Transverse colon (tissue), 4 donors: ENCODE measurements around the gene VAMP5. TPM values are rescaled to one million over a fixed set of nuclear protein-coding genes. Genes with fewer than 3 reads are reported as not detected.

ENCODE experiments used
- DNase-seq: peaks from one replicate; pipeline ENCODE4 v3.0.0-alpha.2; 2019
- H3K27ac ChIP-seq, 4 donors: fragments of 200-600 bp; sonication (generic); 2 replicates each; pipeline ENCODE4 v1.5.1; 2016 to 2018; ENCODE audit warnings: inconsistent platforms in 4 of 4
- H3K27me3 ChIP-seq: fragments of 200-600 bp; sonication (generic); 2 replicates; pipeline ENCODE4 v1.5.1; 2017; ENCODE audit warnings: inconsistent platforms
- H3K36me3 ChIP-seq, 4 donors: fragments of 200-600 bp; sonication (generic); 2 replicates each; pipeline ENCODE4 v1.5.1; 2017 to 2019; ENCODE audit warnings: inconsistent platforms in 4 of 4
- H3K4me1 ChIP-seq, 4 donors: fragments of 200-600 bp; sonication (generic); 2 replicates each; pipeline ENCODE4 v1.5.1; 2017 to 2020; ENCODE audit warnings: inconsistent platforms in 4 of 4
- H3K4me3 ChIP-seq, 4 donors: fragments of 200-600 bp; sonication (generic); 1 replicate in 1 of 4; 2 replicates in 3 of 4; pipeline versions ENCODE4 v1.5.1 to v1.6.1; 2017 to 2019; ENCODE audit warnings: inconsistent platforms in 4 of 4
- H3K9me3 ChIP-seq, 2 donors: fragments of 200-600 bp; sonication (generic); 2 replicates each; pipeline ENCODE4 v1.5.1; 2017 to 2019; ENCODE audit warnings: inconsistent platforms in 2 of 2
- CTCF ChIP-seq, 5 experiments: fragments of 200-600 bp in 3 of 5; fragments of 450-650 bp in 2 of 5; sonication (generic) in 3 of 5; IDR thresholded peaks; 1 replicate in 2 of 5; 2 replicates in 3 of 5; pipeline ENCODE4 v1.5.1; 2016 to 2017; ENCODE audit warnings: antibody characterized with exemption in 5 of 5, inconsistent platforms in 3 of 5, mild to moderate bottlenecking in 2 of 5, moderate library complexity in 1 of 5
- EP300 ChIP-seq: sonication (generic); formaldehyde crosslinking; IDR thresholded peaks from one replicate; pipeline ENCODE4 v1.6.1; 2017; ENCODE audit warnings: antibody characterized with exemption, low read depth
- POLR2A ChIP-seq: fragments of 450-650 bp; IDR thresholded peaks from one replicate; pipeline ENCODE4 v1.6.1; 2016; ENCODE audit warnings: antibody characterized with exemption, mild to moderate bottlenecking, moderate library complexity
- POLR2AphosphoS5 ChIP-seq, 3 donors: sonication (generic); formaldehyde crosslinking; IDR thresholded peaks; one replicate each; pipeline ENCODE4 v1.6.1; 2016; ENCODE audit warnings: antibody characterized with exemption in 3 of 3
- WGBS, 2 donors: methylation state at CpG; one replicate each; pipeline ENCODE4 v1.1.5; 2018; ENCODE audit warnings: low coverage in 1 of 2; 5-methylcytosine and 5-hydroxymethylcytosine counted together
- in situ Hi-C, 4 donors: fragments of 200-750 bp; cut with MboI; loops; one replicate each; pipeline versions ENCODE4 v1.15.0 to v1.15.1; 2017; ENCODE audit warnings: low sequenced_read_pairs in 3 of 4, low pct_ligation_motif_present in 1 of 4, low pct_unique_long_range_greater_than_20kb in 1 of 4
- intact Hi-C: fragments of 100-400 bp; cut with DNase I; formaldehyde crosslinking; loops from one replicate; pipeline ENCODE4 v1.15.1; 2023; ENCODE audit warnings: low total_unique reads
- total RNA-seq, 4 donors: library from RNA; depleted of rRNA; stranded (reverse); fragments of >200 nt; gene quantifications; one replicate each; pipeline ENCODE4 v1.1.0, GENCODE V29; 2016

The VAMP5 gene
- total RNA-seq, 4 donors from 2014 or later: 9.4 to 26.9 (median 17.1) TPM; not detected in 1

DNA sequence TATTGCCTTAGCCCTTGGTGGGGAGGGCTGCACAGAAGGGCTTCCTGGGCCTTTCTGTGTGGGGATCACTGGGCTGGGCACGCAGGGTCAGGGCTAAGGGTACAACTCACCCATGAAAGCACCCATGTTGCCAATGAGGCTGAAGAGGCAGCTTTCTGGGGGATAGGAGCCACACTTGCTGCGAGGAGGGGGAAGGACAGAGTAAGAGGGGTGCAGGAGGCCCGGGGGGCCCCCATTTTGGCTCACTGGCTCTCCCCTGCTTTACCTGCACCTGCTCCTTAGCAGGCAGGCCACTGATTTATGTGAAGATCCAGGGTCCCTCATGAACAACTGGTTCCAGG, 16.0 kb downstream of the VAMP5 start:
- intact Hi-C loops (no loop called here), in situ Hi-C loops (no loop called here)
- no peaks in the 10 kb centered on the region for H3K27me3 ChIP-seq
- H3K27ac ChIP-seq: no peak overlapping the region
- 88% methylated on average over 3 of the region's 3 CpGs; no CpG with 5 or more reads in 1 of the 2 donors for WGBS, 2 donors
- H3K4me3 ChIP-seq: no peak overlapping the region
- H3K4me1 ChIP-seq: peaks cover 25 to 42% (median 35%) of the 10 kb centered on the region in 4 donors
- H3K9me3 ChIP-seq: no peaks in the 10 kb centered on the region
- H3K36me3 ChIP-seq: peaks cover 0 to 6% (median 0%) of the 10 kb centered on the region in 4 donors
- TF ChIP-seq POLR2A (no peak), CTCF (IDR thresholded peaks at IDR 0.05) (no peak), EP300 (no peak), POLR2AphosphoS5 (IDR thresholded peaks at IDR 0.05) (no peak)
- DNase-seq: no peak

DNA sequence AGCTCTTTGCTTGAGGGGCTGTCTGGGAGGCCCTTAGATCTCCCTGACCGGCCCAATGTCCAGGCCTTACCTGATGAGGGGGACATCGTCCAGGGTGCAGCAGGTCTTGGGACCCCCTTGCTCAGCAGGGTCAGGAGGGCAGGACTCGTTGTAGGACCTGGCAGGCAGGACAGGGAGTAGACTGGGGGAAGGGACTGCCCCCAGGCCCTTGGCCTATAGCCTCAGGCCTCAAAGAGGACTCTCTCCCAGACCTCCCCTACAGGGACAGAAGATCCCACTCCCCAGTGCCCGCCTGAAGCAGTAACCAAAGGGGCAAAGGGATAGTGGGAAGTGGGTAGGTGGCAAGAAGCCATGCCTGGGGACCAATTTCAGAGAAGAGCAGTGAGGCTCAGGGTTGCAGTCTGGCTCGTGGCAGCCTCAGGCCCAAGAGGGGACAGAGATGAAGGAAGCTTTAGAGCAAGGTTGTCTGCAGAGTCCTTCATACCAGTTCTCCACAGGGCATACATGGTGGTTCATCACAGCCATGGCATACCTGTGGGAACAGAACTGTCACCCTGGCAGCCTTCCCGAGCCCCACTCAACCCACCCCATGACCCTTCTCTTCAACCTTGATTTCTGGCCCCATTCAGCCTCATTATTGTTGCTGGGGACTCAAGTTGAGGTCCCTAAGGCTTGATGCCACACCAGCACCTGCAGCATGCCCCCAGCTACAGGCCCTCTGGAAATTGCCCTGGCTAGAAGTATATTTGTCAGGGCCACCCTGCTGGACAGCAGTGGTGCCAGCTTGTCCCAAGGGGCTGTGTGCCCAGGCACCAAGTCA, 16.9 kb downstream of the VAMP5 start:
- H3K9me3 ChIP-seq: no peaks in the 10 kb centered on the region
- in situ Hi-C loops (no loop called here), intact Hi-C loops (no loop called here)
- H3K4me1 ChIP-seq: peaks cover 27 to 42% (median 38%) of the 10 kb centered on the region in 4 donors
- no peaks in the 10 kb centered on the region for H3K27me3 ChIP-seq
- WGBS, 2 donors: 80% methylated on average over 6 of the region's 6 CpGs; no CpG with 5 or more reads in 1 of the 2 donors
- H3K27ac ChIP-seq: peak overlapping the region; percentile 89 to 95 (median 92)
- peak overlapping the region in 3 of 4 donors; percentile 79 to 87 (median 81) for H3K4me3 ChIP-seq
- TF ChIP-seq CTCF (IDR thresholded peaks at IDR 0.05): no peak
- TF ChIP-seq POLR2AphosphoS5 (IDR thresholded peaks at IDR 0.05): no peak
- no peak for TF ChIP-seq POLR2A
- no peak for TF ChIP-seq EP300
- H3K36me3 ChIP-seq: peaks cover 0 to 6% (median 0%) of the 10 kb centered on the region in 4 donors
- no peak for DNase-seq

DNA sequence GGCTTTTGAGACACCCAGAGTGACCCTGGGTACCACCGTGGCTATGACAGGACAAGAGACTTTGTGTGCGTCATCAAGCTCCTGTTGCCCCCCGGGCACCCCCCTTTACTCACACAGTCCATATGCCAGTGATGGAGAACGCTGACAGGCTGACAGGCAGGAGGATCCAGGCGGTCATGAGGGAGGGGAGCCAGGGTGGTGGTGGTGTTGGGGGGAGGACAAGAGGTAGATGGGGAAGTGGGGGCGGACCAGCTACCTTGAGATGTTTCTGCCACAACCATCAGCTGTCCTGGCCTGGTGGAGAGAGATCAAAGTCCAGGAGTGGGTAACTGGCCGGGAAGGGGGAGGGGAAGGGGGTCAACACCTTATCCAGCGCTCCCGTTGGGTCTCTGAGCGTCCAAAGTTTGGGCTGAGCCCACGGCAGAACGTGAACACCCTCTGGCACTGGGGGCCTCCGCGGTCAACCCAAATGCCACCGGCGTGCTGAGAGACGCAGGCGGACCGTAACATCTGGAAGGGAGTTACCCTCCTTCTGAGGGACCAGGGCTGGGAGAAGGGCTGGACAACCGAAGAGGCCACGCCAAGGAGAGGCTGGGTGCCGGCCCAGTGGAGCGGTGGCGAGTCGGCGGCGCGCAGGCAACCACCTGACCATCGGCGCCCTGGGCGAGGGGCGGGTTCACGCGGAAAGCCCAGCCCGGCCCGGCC, 17.7 kb downstream of the VAMP5 start:
- Histone ChIP-seq H3K27ac (peak overlapping the region; percentile 89 to 95 (median 92)), H3K9me3 (no peaks in the 10 kb centered on the region), H3K27me3 (no peaks in the 10 kb centered on the region), H3K4me3 (peak overlapping the region; percentile 70 to 87 (median 80)), H3K36me3 (peaks cover 0 to 6% (median 0%) of the 10 kb centered on the region in 4 donors), H3K4me1 (peaks cover 20 to 35% (median 32%) of the 10 kb centered on the region in 4 donors)
- peak; percentile 73 for DNase-seq
- WGBS, 2 donors: 5% methylated on average over 34 of the region's 36 CpGs; no CpG with 5 or more reads in 1 of the 2 donors
- in situ Hi-C loops (no loop called here), intact Hi-C loops (no loop called here)
- TF ChIP-seq POLR2AphosphoS5 (IDR thresholded peaks at IDR 0.05) (no peak), POLR2A (no peak), EP300 (no peak), CTCF (IDR thresholded peaks at IDR 0.05) (no peak)
